OCI-LY3 (cell line): Measurements from ENCODE around the gene THRA.

ENCODE experiments used
- CTCF ChIP-seq: fragments of 200-600, 300-600 bp; sonication (generic); IDR thresholded peaks from 2 replicates; pipeline ENCODE4 v1.5.1; 2014; ENCODE audit warnings: antibody characterized with exemption, low read length, low read depth
- EZH2phosphoT487 ChIP-seq: fragments of 200-600 bp; shearing (Covaris generic); IDR thresholded peaks from 2 replicates; pipeline ENCODE4 v1.6.1; 2018; ENCODE audit warnings: antibody characterized with exemption, mixed run types, low read depth

DNA sequence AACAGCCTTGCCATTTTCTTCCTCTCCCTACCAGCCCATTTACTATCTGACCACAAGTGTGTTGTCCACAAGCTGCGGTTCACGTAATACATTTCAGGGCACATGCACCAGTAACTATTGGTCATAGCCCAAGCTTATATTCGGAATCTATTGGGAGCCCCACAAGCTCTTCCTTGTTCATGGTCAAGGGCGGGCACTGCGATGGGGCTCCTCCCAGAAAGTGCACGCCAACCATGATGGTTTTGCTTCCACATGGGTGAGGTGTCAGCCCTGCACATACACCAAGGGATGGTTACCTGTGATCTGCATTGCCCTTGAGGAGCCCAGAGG is 12.1 kb downstream of the THRA start:
- TF ChIP-seq CTCF (no peak), EZH2phosphoT487 (no peak)
